ENCODE data around the gene BABAM2.

GRCh38 chr2:28375236-28375635 lies 484.7 kb downstream of the BABAM2 start:
- TF ChIP-seq CTCF (conservative IDR thresholded peaks at IDR 0.05; ENCODE audit: low read depth, low read length), result no peak
- no peak for TF ChIP-seq EZH2 (IDR thresholded peaks at IDR 0.05; ENCODE audit: low read length, unreplicated experiment)

Data from PC-3 (cell line).